Measurements from ENCODE around the gene DACT1. TPM values are rescaled to one million over a fixed set of nuclear protein-coding genes. Genes with fewer than 3 reads are reported as not detected.

DACT1 gene
- total RNA-seq, 4 donors from 2014 or later = 5.0 to 22.7 (median 8.6) TPM

GRCh38 chr14:58662018-58662417, 24.3 kb downstream of the DACT1 start:
- Histone ChIP-seq H3K4me3 (no peak overlapping the region), H3K4me1 (no peaks in the 10 kb centered on the region), H3K9me3 (no peaks in the 10 kb centered on the region), H3K27ac (replicated peaks in 1 of 4) (no peak overlapping the region), H3K27me3 (no peaks in the 10 kb centered on the region), H3K36me3 (no peaks in the 10 kb centered on the region)
- TF ChIP-seq POLR2AphosphoS5 (IDR thresholded peaks at IDR 0.05) = no peak
- TF ChIP-seq POLR2A (IDR thresholded peaks at IDR 0.05; ENCODE audit: low read depth) = no peak
- TF ChIP-seq CTCF (IDR thresholded peaks at IDR 0.05) = no peak
- no peak for TF ChIP-seq EP300 (IDR thresholded peaks at IDR 0.05)
- WGBS = 81% methylated on average over 1 of the region's 1 CpG
- intact Hi-C loops (cut with DNase I) = no loop called here
- DNase-seq (ENCODE audit: extremely low spot score) = no peak

GRCh38 chr14:58662759-58663158, 25.0 kb downstream of the DACT1 start:
- no peaks in the 10 kb centered on the region for H3K27me3 ChIP-seq
- intact Hi-C loops (cut with DNase I) = no loop called here
- H3K27ac ChIP-seq (replicated peaks in 1 of 4) = no peak overlapping the region
- no peak overlapping the region for H3K4me3 ChIP-seq
- no peaks in the 10 kb centered on the region for H3K9me3 ChIP-seq
- H3K4me1 ChIP-seq = no peaks in the 10 kb centered on the region
- WGBS = 88% methylated on average over 2 of the region's 2 CpGs
- TF ChIP-seq EP300 (IDR thresholded peaks at IDR 0.05) (no peak), CTCF (IDR thresholded peaks at IDR 0.05) (no peak), POLR2A (IDR thresholded peaks at IDR 0.05; ENCODE audit: low read depth) (no peak), POLR2AphosphoS5 (IDR thresholded peaks at IDR 0.05) (no peak)
- H3K36me3 ChIP-seq = no peaks in the 10 kb centered on the region
- DNase-seq (ENCODE audit: extremely low spot score) = no peak

GRCh38 chr14:58663494-58664111, 25.8 kb downstream of the DACT1 start:
- peak overlapping the region in 1 of 4 donors; percentile 8 for H3K27ac ChIP-seq (replicated peaks in 1 of 4)
- no peak overlapping the region for H3K4me3 ChIP-seq
- intact Hi-C loops (cut with DNase I) = no loop called here
- 17% methylated on average over 2 of the region's 2 CpGs for WGBS
- H3K9me3 ChIP-seq = no peaks in the 10 kb centered on the region
- H3K36me3 ChIP-seq = no peaks in the 10 kb centered on the region
- no peaks in the 10 kb centered on the region for H3K4me1 ChIP-seq
- TF ChIP-seq EP300 (IDR thresholded peaks at IDR 0.05) = no peak
- TF ChIP-seq CTCF (IDR thresholded peaks at IDR 0.05) = no peak
- no peak for TF ChIP-seq POLR2A (IDR thresholded peaks at IDR 0.05; ENCODE audit: low read depth)
- no peak for TF ChIP-seq POLR2AphosphoS5 (IDR thresholded peaks at IDR 0.05)
- DNase-seq (ENCODE audit: extremely low spot score) = no peak
- no peaks in the 10 kb centered on the region for H3K27me3 ChIP-seq

- no peaks in the 10 kb centered on the region for H3K9me3 ChIP-seq
- H3K27ac ChIP-seq (replicated peaks in 1 of 4) = no peak overlapping the region
- intact Hi-C loops (cut with DNase I) = no loop called here
- TF ChIP-seq POLR2AphosphoS5 (IDR thresholded peaks at IDR 0.05) = no peak
- no peak for TF ChIP-seq EP300 (IDR thresholded peaks at IDR 0.05)
- no peak for TF ChIP-seq POLR2A (IDR thresholded peaks at IDR 0.05; ENCODE audit: low read depth)
- TF ChIP-seq CTCF (IDR thresholded peaks at IDR 0.05) = no peak
- 89% methylated on average over 3 of the region's 3 CpGs for WGBS
- DNase-seq (ENCODE audit: extremely low spot score) = no peak
- peaks cover 0 to 2% (median under 1%) of the 10 kb centered on the region in 4 donors for H3K4me1 ChIP-seq
- H3K27me3 ChIP-seq = no peaks in the 10 kb centered on the region
- no peaks in the 10 kb centered on the region for H3K36me3 ChIP-seq
- no peak overlapping the region for H3K4me3 ChIP-seq
Observed at GRCh38 chr14:58665773-58666500, 28.2 kb downstream of the DACT1 start.

All from esophagus muscularis mucosa (tissue), 4 donors.